Stimulated activated effector memory CD8-positive, alpha-beta T cell treated with anti-CD3 and anti-CD28 coated beads, Interleukin-12 subunit alpha, Interleukin-12 subunit beta, amount 100 ng/mL, for 72 hours (primary cell): ENCODE measurements around the gene RPE65.
"Not testable (repeated sequence)": the region's sequence is repeated elsewhere in the genome, so short reads cannot be mapped to it uniquely, and the experiment has no call there.

Experiments used
- ATAC-seq: fragments of 150-1000 bp; cut with Tn5 transposase; 2 replicates; pipeline ENCODE4 v1.10.0; 2021
- DNase-seq, 2 donors: peaks; one replicate each; pipeline ENCODE4 v3.0.0; 2021 to 2022; ENCODE audit warnings: low spot score in 2 of 2
- H3K27ac Mint-ChIP-seq: one replicate; pipeline ENCODE4 v1.8.0; 2022; ENCODE audit warnings: mild to moderate bottlenecking, mixed read lengths
- H3K36me3 Mint-ChIP-seq: one replicate; pipeline ENCODE4 v1.8.0; 2022; ENCODE audit warnings: mild to moderate bottlenecking, mixed read lengths
- H3K4me1 Mint-ChIP-seq: one replicate; pipeline ENCODE4 v1.8.0; 2022; ENCODE audit warnings: mixed read lengths
- H3K4me3 Mint-ChIP-seq: one replicate; pipeline ENCODE4 v1.8.0; 2022; ENCODE audit warnings: mild to moderate bottlenecking, mixed read lengths
- H3K9me3 Mint-ChIP-seq: one replicate; pipeline ENCODE4 v1.8.0; 2022; ENCODE audit warnings: mixed read lengths

Gene RPE65

GRCh38 chr1:68449901-68450300 lies at the start of gene RPE65:
Gene RPE65 (minus strand): TSS chr1:68449954. CDS start chr1:68449905, 49 bp downstream.
- H3K9me3 Mint-ChIP-seq, result peaks cover 4% of the 10 kb centered on the region
- DNase-seq (no peak), ATAC-seq (no peak)
- no peak within 1 kb of the TSS for H3K27ac Mint-ChIP-seq
- no peak within 1 kb of the TSS for H3K4me3 Mint-ChIP-seq
- H3K36me3 Mint-ChIP-seq, result no peaks in the 10 kb centered on the region
- no peaks in the 10 kb centered on the region for H3K4me1 Mint-ChIP-seq

- Mint-ChIP-seq H3K27ac (peak overlapping the region; percentile 89), H3K9me3 (peaks cover 3% of the 10 kb centered on the region), H3K4me3 (peak overlapping the region; percentile 78), H3K4me1 (peaks cover 17% of the 10 kb centered on the region), H3K36me3 (no peaks in the 10 kb centered on the region)
- ATAC-seq, result peak; percentile 8
- DNase-seq, result no peak
These were observed 47.6 kb upstream of the RPE65 start for GRCh38 chr1:68497358-68497698.

GRCh38 chr1:68496680-68497357 lies 47.1 kb upstream of the RPE65 start, which contains the start of gene DEPDC1:
Gene DEPDC1 (minus strand): TSS chr1:68497082. CDS start chr1:68496999, 83 bp downstream.
- peak; percentile 76 to 88 for DNase-seq
- H3K36me3 Mint-ChIP-seq, result no peaks in the 10 kb centered on the region
- peaks cover 17% of the 10 kb centered on the region for H3K4me1 Mint-ChIP-seq
- ATAC-seq, result peak; percentile 98
- H3K27ac Mint-ChIP-seq, result peak within 1 kb of the TSS; percentile 89
- peak within 1 kb of the TSS; percentile 78 for H3K4me3 Mint-ChIP-seq
- H3K9me3 Mint-ChIP-seq, result peaks cover 3% of the 10 kb centered on the region

- no peaks in the 10 kb centered on the region for H3K36me3 Mint-ChIP-seq
- no peak for DNase-seq
- peak overlapping the region; percentile 89 for H3K27ac Mint-ChIP-seq
- peak; percentile 24 for ATAC-seq
- H3K4me3 Mint-ChIP-seq, result peak overlapping the region; percentile 78
- peaks cover 10% of the 10 kb centered on the region for H3K4me1 Mint-ChIP-seq
- no peaks in the 10 kb centered on the region for H3K9me3 Mint-ChIP-seq
These were observed 46.4 kb upstream of the RPE65 start for GRCh38 chr1:68495968-68496679.

- Mint-ChIP-seq H3K9me3 (no peaks in the 10 kb centered on the region), H3K36me3 (no peaks in the 10 kb centered on the region), H3K4me3 (peak overlapping the region; percentile 78), H3K4me1 (peaks cover 10% of the 10 kb centered on the region), H3K27ac (no peak overlapping the region)
- DNase-seq (no peak), ATAC-seq (no peak)
These were observed 45.8 kb upstream of the RPE65 start for GRCh38 chr1:68495532-68495931.

- no peak for ATAC-seq
- DNase-seq, result no peak
- H3K4me3 Mint-ChIP-seq, result no peak overlapping the region
- H3K9me3 Mint-ChIP-seq, result no peaks in the 10 kb centered on the region
- H3K27ac Mint-ChIP-seq, result no peak overlapping the region
- peaks cover 10% of the 10 kb centered on the region for H3K4me1 Mint-ChIP-seq
- H3K36me3 Mint-ChIP-seq, result peaks cover 6% of the 10 kb centered on the region
These were observed 43.4 kb upstream of the RPE65 start for GRCh38 chr1:68493193-68493592.

- H3K36me3 Mint-ChIP-seq, ATAC-seq, DNase-seq, H3K27ac Mint-ChIP-seq, H3K9me3 Mint-ChIP-seq, H3K4me3 Mint-ChIP-seq: not testable (repeated sequence)
- peaks cover 10% of the 10 kb centered on the region for H3K4me1 Mint-ChIP-seq
These were observed 42.5 kb upstream of the RPE65 start for GRCh38 chr1:68492255-68492654.

GRCh38 chr1:68490046-68490651 lies 40.4 kb upstream of the RPE65 start:
- ATAC-seq, result no peak
- no peak for DNase-seq

GRCh38 chr1:68485431-68486022 lies 35.8 kb upstream of the RPE65 start:
- no peak overlapping the region for H3K27ac Mint-ChIP-seq
- H3K9me3 Mint-ChIP-seq, result no peaks in the 10 kb centered on the region
- no peaks in the 10 kb centered on the region for H3K4me1 Mint-ChIP-seq
- DNase-seq, result no peak
- ATAC-seq, result no peak
- peaks cover 11% of the 10 kb centered on the region for H3K36me3 Mint-ChIP-seq
- no peak overlapping the region for H3K4me3 Mint-ChIP-seq

More at GRCh38 chr1:68490046-68490651, 40.4 kb upstream of the RPE65 start:
- no peak overlapping the region for H3K27ac Mint-ChIP-seq
- H3K9me3 Mint-ChIP-seq, result no peaks in the 10 kb centered on the region
- H3K4me1 Mint-ChIP-seq, result no peaks in the 10 kb centered on the region
- H3K4me3 Mint-ChIP-seq, result no peak overlapping the region
- peaks cover 6% of the 10 kb centered on the region for H3K36me3 Mint-ChIP-seq

- peaks cover 11% of the 10 kb centered on the region for H3K36me3 Mint-ChIP-seq
- no peaks in the 10 kb centered on the region for H3K4me1 Mint-ChIP-seq
- ATAC-seq, result no peak
- no peaks in the 10 kb centered on the region for H3K9me3 Mint-ChIP-seq
- H3K27ac Mint-ChIP-seq, result no peak overlapping the region
- DNase-seq, result no peak
- no peak overlapping the region for H3K4me3 Mint-ChIP-seq
These were observed 34.9 kb upstream of the RPE65 start for GRCh38 chr1:68484618-68485017.

- Mint-ChIP-seq H3K4me1 (no peaks in the 10 kb centered on the region), H3K9me3 (no peaks in the 10 kb centered on the region), H3K36me3 (peaks cover 5% of the 10 kb centered on the region), H3K27ac (no peak overlapping the region), H3K4me3 (no peak overlapping the region)
- no peak for ATAC-seq
- DNase-seq, result no peak
These were observed 31.3 kb upstream of the RPE65 start for GRCh38 chr1:68481041-68481440.

- Mint-ChIP-seq H3K36me3 (peaks cover 5% of the 10 kb centered on the region), H3K4me3 (no peak overlapping the region), H3K27ac (no peak overlapping the region), H3K4me1 (no peaks in the 10 kb centered on the region), H3K9me3 (no peaks in the 10 kb centered on the region)
- no peak for DNase-seq
- no peak for ATAC-seq
These were observed 29.7 kb upstream of the RPE65 start for GRCh38 chr1:68479501-68479900.

- Mint-ChIP-seq H3K36me3 (peaks cover 5% of the 10 kb centered on the region), H3K4me1 (no peaks in the 10 kb centered on the region), H3K9me3 (no peaks in the 10 kb centered on the region), H3K4me3 (no peak overlapping the region), H3K27ac (no peak overlapping the region)
- DNase-seq, result no peak
- ATAC-seq, result no peak
These were observed 28.9 kb upstream of the RPE65 start for GRCh38 chr1:68478662-68479061.

GRCh38 chr1:68476626-68477025 lies 26.9 kb upstream of the RPE65 start:
- not testable (repeated sequence) for H3K4me1 Mint-ChIP-seq, H3K36me3 Mint-ChIP-seq, ATAC-seq, H3K27ac Mint-ChIP-seq, DNase-seq, H3K4me3 Mint-ChIP-seq, H3K9me3 Mint-ChIP-seq

GRCh38 chr1:68473060-68473459 lies 23.3 kb upstream of the RPE65 start:
- ATAC-seq (no peak), DNase-seq (no peak)
- Mint-ChIP-seq H3K27ac (no peak overlapping the region), H3K4me1 (no peaks in the 10 kb centered on the region), H3K4me3 (no peak overlapping the region), H3K9me3 (no peaks in the 10 kb centered on the region), H3K36me3 (no peaks in the 10 kb centered on the region)
